ENCODE results near the gene MUC5B.

DNA sequence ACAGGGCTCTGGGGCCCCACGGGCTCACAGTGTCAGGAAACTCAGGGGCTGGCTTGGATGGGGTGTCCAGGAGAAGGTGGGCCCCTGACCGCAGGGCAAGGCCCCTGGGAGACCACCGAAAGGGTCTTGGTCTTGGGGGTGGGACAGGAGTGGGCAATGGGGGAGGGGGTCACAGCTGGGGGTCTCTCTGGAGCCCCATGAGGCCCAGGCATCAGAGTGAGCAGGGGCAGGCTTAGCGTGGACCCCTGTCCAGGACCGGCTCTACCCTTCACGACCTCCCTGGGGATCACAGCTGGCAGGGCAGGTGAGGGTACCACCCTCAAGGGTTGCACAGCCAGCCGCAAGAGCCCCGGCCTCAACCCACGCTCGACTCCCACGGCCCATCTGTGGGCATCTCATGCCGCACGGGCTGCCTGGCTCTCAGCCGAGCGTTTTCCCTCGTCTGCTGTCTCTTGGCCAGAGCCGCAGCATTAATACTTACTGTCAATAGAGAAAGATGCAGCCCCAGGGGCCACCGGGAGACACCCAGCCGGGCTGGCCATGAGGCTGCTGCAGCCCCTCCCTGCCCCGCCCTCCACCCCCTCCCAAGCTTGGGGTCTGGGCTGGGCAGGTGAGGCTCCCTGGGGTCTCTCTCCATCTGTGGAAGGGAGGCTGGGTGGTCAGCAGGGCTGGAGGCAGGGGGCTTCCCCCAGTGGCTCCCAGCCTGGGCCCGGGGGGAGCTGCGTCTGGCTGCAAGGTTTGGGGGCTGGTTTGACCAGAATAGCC is 662 bp downstream of the MUC5B start:
- TF ChIP-seq, protein P1, sequence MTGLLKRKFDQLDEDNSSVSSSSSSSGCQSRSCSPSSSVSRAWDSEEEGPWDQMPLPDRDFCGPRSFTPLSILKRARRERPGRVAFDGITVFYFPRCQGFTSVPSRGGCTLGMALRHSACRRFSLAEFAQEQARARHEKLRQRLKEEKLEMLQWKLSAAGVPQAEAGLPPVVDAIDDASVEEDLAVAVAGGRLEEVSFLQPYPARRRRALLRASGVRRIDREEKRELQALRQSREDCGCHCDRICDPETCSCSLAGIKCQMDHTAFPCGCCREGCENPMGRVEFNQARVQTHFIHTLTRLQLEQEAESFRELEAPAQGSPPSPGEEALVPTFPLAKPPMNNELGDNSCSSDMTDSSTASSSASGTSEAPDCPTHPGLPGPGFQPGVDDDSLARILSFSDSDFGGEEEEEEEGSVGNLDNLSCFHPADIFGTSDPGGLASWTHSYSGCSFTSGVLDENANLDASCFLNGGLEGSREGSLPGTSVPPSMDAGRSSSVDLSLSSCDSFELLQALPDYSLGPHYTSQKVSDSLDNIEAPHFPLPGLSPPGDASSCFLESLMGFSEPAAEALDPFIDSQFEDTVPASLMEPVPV (CRISPR knock-in tag; IDR thresholded peaks at IDR 0.05), result no peak
- TF ChIP-seq HOXA7 (CRISPR knock-in tag; IDR thresholded peaks at IDR 0.05), result no peak
- TF ChIP-seq, protein P2, sequence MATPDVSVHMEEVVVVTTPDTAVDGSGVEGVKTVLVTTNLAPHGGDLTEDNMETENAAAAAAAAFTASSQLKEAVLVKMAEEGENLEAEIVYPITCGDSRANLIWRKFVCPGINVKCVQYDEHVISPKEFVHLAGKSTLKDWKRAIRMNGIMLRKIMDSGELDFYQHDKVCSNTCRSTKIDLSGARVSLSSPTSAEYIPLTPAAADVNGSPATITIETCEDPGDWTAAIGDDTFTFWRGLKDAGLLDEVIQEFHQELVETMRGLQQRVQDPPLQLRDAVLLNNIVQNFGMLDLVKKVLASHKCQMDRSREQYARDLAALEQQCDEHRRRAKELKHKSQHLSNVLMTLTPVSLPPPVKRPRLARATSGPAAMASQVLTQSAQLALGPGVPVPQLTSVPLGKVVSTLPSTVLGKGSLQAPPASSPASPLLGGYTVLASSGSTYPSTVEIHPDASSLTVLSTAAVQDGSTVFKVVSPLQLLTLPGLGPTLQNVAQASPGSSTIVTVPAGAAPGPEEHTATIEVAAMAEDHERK (CRISPR knock-in tag; IDR thresholded peaks at IDR 0.05; ENCODE audit: low read depth), result no peak
- TF ChIP-seq, protein P3, sequence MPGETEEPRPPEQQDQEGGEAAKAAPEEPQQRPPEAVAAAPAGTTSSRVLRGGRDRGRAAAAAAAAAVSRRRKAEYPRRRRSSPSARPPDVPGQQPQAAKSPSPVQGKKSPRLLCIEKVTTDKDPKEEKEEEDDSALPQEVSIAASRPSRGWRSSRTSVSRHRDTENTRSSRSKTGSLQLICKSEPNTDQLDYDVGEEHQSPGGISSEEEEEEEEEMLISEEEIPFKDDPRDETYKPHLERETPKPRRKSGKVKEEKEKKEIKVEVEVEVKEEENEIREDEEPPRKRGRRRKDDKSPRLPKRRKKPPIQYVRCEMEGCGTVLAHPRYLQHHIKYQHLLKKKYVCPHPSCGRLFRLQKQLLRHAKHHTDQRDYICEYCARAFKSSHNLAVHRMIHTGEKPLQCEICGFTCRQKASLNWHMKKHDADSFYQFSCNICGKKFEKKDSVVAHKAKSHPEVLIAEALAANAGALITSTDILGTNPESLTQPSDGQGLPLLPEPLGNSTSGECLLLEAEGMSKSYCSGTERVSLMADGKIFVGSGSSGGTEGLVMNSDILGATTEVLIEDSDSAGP (CRISPR knock-in tag; IDR thresholded peaks at IDR 0.05; ENCODE audit: borderline replicate concordance), result no peak
- TF ChIP-seq, protein P4, sequence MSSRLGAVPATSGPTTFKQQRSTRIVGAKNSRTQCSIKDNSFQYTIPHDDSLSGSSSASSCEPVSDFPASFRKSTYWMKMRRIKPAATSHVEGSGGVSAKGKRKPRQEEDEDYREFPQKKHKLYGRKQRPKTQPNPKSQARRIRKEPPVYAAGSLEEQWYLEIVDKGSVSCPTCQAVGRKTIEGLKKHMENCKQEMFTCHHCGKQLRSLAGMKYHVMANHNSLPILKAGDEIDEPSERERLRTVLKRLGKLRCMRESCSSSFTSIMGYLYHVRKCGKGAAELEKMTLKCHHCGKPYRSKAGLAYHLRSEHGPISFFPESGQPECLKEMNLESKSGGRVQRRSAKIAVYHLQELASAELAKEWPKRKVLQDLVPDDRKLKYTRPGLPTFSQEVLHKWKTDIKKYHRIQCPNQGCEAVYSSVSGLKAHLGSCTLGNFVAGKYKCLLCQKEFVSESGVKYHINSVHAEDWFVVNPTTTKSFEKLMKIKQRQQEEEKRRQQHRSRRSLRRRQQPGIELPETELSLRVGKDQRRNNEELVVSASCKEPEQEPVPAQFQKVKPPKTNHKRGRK (CRISPR knock-in tag; IDR thresholded peaks at IDR 0.05), result no peak
- TF ChIP-seq ZNF891 (CRISPR knock-in tag; IDR thresholded peaks at IDR 0.05), result no peak

Measured in HepG2 (cell line).